Endothelial cell (in vitro differentiated cells): ENCODE measurements around the gene FTSJ1. TPM values are rescaled to one million over a fixed set of nuclear protein-coding genes. Genes with fewer than 3 reads are reported as not detected.
"Not testable (repeated sequence)": the region's sequence is repeated elsewhere in the genome, so short reads cannot be mapped to it uniquely, and the experiment has no call there.

Experiments
- DNase-seq: peaks from one replicate; pipeline ENCODE4 v3.0.0; 2021; ENCODE audit warnings: low spot score
- H3K27ac Mint-ChIP-seq: one replicate; pipeline ENCODE4 v1.8.0; 2021; ENCODE audit warnings: mixed read lengths, inconsistent platforms; ENCODE audit not compliant: unreplicated experiment
- H3K27me3 Mint-ChIP-seq: one replicate; pipeline ENCODE4 v1.8.0; 2021; ENCODE audit warnings: mild to moderate bottlenecking, moderate library complexity, mixed read lengths, inconsistent platforms; ENCODE audit not compliant: unreplicated experiment
- H3K36me3 Mint-ChIP-seq: one replicate; pipeline ENCODE4 v1.8.0; 2021; ENCODE audit warnings: mild to moderate bottlenecking, low read depth, mixed read lengths, inconsistent platforms; ENCODE audit not compliant: unreplicated experiment
- H3K4me1 Mint-ChIP-seq: one replicate; pipeline ENCODE4 v1.8.0; 2021; ENCODE audit warnings: mild to moderate bottlenecking, mixed read lengths, inconsistent platforms; ENCODE audit not compliant: unreplicated experiment
- H3K4me3 Mint-ChIP-seq: one replicate; pipeline ENCODE4 v1.8.0; 2021; ENCODE audit warnings: mild to moderate bottlenecking, mixed read lengths, inconsistent platforms; ENCODE audit not compliant: unreplicated experiment
- H3K9me3 Mint-ChIP-seq: one replicate; pipeline ENCODE4 v1.8.0; 2021; ENCODE audit warnings: mixed read lengths, inconsistent platforms; ENCODE audit not compliant: unreplicated experiment
- total RNA-seq: library from RNA; stranded (reverse); fragmentation: NEBNext Ultra II Directional; extraction: Animal tissue kit (Norgen Biotek cat#: 25700); gene quantifications from one replicate; pipeline ENCODE4 v1.2.1, GENCODE V29; 2021; ENCODE audit not compliant: unreplicated experiment
- TF ChIP-seq, protein P1 (sequence below): fragments of 200-600 bp; sonication (generic); IDR thresholded peaks from one replicate; pipeline ENCODE4 v1.5.0; 2021; ENCODE audit warnings: antibody characterized with exemption; ENCODE audit not compliant: unreplicated experiment

The FTSJ1 gene
- total RNA-seq, 1 donor from 2014 or later, result 38.4 TPM

GRCh38 chrX:48521353-48522243 is 45.6 kb downstream of the FTSJ1 start, which contains the start of gene EBP:
Gene EBP (plus strand): TSS chrX:48521808. CDS start chrX:48523772, 1,964 bp downstream.
- H3K27ac Mint-ChIP-seq, result peak within 1 kb of the TSS; percentile 36
- H3K4me1 Mint-ChIP-seq, result peaks cover 3% of the 10 kb centered on the region
- TF ChIP-seq, protein P1, sequence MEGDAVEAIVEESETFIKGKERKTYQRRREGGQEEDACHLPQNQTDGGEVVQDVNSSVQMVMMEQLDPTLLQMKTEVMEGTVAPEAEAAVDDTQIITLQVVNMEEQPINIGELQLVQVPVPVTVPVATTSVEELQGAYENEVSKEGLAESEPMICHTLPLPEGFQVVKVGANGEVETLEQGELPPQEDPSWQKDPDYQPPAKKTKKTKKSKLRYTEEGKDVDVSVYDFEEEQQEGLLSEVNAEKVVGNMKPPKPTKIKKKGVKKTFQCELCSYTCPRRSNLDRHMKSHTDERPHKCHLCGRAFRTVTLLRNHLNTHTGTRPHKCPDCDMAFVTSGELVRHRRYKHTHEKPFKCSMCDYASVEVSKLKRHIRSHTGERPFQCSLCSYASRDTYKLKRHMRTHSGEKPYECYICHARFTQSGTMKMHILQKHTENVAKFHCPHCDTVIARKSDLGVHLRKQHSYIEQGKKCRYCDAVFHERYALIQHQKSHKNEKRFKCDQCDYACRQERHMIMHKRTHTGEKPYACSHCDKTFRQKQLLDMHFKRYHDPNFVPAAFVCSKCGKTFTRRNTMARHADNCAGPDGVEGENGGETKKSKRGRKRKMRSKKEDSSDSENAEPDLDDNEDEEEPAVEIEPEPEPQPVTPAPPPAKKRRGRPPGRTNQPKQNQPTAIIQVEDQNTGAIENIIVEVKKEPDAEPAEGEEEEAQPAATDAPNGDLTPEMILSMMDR, result no peak
- DNase-seq, result peak; percentile 77
- peaks cover under 1% of the 10 kb centered on the region for H3K27me3 Mint-ChIP-seq
- H3K9me3 Mint-ChIP-seq, result no peaks in the 10 kb centered on the region
- H3K36me3 Mint-ChIP-seq, result peaks cover 2% of the 10 kb centered on the region
- peak within 1 kb of the TSS; percentile 94 for H3K4me3 Mint-ChIP-seq

GRCh38 chrX:48522291-48522690 is 46.3 kb downstream of the FTSJ1 start:
- TF ChIP-seq, protein P1, result no peak

GRCh38 chrX:48523682-48524081 is 47.7 kb downstream of the FTSJ1 start:
- no peak overlapping the region for H3K27ac Mint-ChIP-seq
- DNase-seq, result no peak
- TF ChIP-seq, protein P1, result no peak
- no peaks in the 10 kb centered on the region for H3K27me3 Mint-ChIP-seq
- H3K4me1 Mint-ChIP-seq, result peaks cover 3% of the 10 kb centered on the region
- H3K4me3 Mint-ChIP-seq, result peak overlapping the region; percentile 62
- H3K9me3 Mint-ChIP-seq, result no peaks in the 10 kb centered on the region
- peaks cover 12% of the 10 kb centered on the region for H3K36me3 Mint-ChIP-seq

More at GRCh38 chrX:48522291-48522690, 46.3 kb downstream of the FTSJ1 start:
- peak overlapping the region; percentile 94 for H3K4me3 Mint-ChIP-seq
- H3K27me3 Mint-ChIP-seq, result no peaks in the 10 kb centered on the region
- peaks cover 4% of the 10 kb centered on the region for H3K36me3 Mint-ChIP-seq
- no peak for DNase-seq
- peaks cover 3% of the 10 kb centered on the region for H3K4me1 Mint-ChIP-seq
- no peaks in the 10 kb centered on the region for H3K9me3 Mint-ChIP-seq
- H3K27ac Mint-ChIP-seq, result peak overlapping the region; percentile 30

DNA sequence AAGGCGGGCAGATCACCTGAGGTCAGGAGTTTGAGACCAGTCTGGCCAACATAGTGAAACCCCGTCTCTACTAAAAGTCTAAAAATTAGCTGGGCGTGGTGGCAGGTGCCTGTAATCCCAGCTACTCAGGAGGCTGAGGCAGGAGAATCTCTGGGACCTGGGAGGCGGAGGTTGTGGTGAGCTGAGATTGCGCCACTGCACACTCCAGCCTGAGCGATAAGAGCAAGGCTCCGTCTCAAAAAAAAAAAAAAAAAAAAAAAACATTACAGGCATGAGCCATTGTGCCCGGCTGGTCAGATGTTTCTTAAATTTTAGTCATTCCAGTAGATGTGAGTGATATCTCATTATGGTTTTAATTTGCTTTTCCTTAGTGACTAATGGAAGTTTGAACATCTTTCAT is 49.9 kb downstream of the FTSJ1 start:
- H3K4me1 Mint-ChIP-seq, H3K9me3 Mint-ChIP-seq, H3K4me3 Mint-ChIP-seq, H3K27ac Mint-ChIP-seq, H3K27me3 Mint-ChIP-seq, DNase-seq: not testable (repeated sequence)
- H3K36me3 Mint-ChIP-seq, result peaks cover 14% of the 10 kb centered on the region

DNA sequence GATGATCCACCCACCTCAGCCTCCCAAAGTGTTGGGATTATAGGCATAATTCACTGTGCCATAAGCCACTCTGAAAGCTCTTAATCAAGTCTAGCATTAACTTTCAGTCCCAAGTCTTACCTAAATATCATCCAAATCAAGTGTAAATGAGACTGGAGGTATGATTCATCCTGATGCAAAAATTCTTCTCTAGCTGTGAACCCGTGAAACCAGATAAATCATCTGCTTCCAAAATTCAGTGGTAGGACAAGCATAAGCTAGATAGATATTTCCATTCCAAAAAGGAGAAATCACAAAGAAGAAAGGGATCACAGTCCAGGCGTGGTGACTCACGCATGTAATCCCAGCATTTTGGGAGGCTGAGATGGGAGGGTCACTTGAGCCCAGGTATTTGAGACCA is 54.7 kb downstream of the FTSJ1 start:
- DNase-seq, result no peak
- H3K27me3 Mint-ChIP-seq, result no peaks in the 10 kb centered on the region
- TF ChIP-seq, protein P1, result no peak
- H3K9me3 Mint-ChIP-seq, result no peaks in the 10 kb centered on the region
- no peaks in the 10 kb centered on the region for H3K4me1 Mint-ChIP-seq
- H3K4me3 Mint-ChIP-seq, result no peak overlapping the region
- H3K27ac Mint-ChIP-seq, result no peak overlapping the region
- H3K36me3 Mint-ChIP-seq, result peaks cover 21% of the 10 kb centered on the region
